Tibial nerve (tissue), 4 donors: ENCODE data around the gene BMP8B. TPM values are rescaled to one million over a fixed set of nuclear protein-coding genes. Genes with fewer than 3 reads are reported as not detected.

ENCODE experiments used
- DNase-seq, 2 donors: peaks; one replicate each; pipeline ENCODE4 v3.0.0-alpha.2; 2019; ENCODE audit warnings: low spot score in 2 of 2
- H3K27ac ChIP-seq, 4 donors: fragments of 200-600 bp; sonication (generic) in 3 of 4; one replicate each; pipeline ENCODE4 v1.5.1; 2017 to 2019; ENCODE audit warnings: mild to moderate bottlenecking in 1 of 4
- H3K27me3 ChIP-seq, 2 donors: fragments of 200-600 bp; sonication (generic) in 1 of 2; one replicate each; pipeline versions ENCODE4 v1.5.1 to v1.6.0; 2017 to 2019
- H3K36me3 ChIP-seq, 3 donors: fragments of 200-600 bp; sonication (generic); one replicate each; pipeline ENCODE4 v1.5.1; 2018 to 2019
- H3K4me1 ChIP-seq, 4 donors: fragments of 200-600 bp; sonication (generic) in 3 of 4; one replicate each; pipeline ENCODE4 v1.5.1; 2017 to 2019
- H3K4me3 ChIP-seq, 4 donors: fragments of 200-600 bp; sonication (generic) in 3 of 4; one replicate each; pipeline ENCODE4 v1.5.1; 2017 to 2019; ENCODE audit warnings: mild to moderate bottlenecking in 1 of 4, moderate library complexity in 1 of 4
- H3K9me3 ChIP-seq, 4 donors: fragments of 200-600 bp; sonication (generic) in 3 of 4; one replicate each; pipeline ENCODE4 v1.5.1; 2017 to 2019
- EP300 ChIP-seq, 2 donors: sonication (generic); formaldehyde crosslinking; IDR thresholded peaks; one replicate each; pipeline ENCODE4 v1.6.1; 2017; ENCODE audit warnings: antibody characterized with exemption in 2 of 2, mild to moderate bottlenecking in 1 of 2
- POLR2A ChIP-seq, 2 donors: fragments of 450-650 bp; IDR thresholded peaks; one replicate each; pipeline ENCODE4 v1.6.1; 2017; ENCODE audit warnings: antibody characterized with exemption in 2 of 2, mild to moderate bottlenecking in 2 of 2, moderate library complexity in 2 of 2
- WGBS, 2 donors: methylation state at CpG; one replicate each; pipeline ENCODE4 v1.1.5; 2018; 5-methylcytosine and 5-hydroxymethylcytosine counted together
- total RNA-seq, 4 donors: library from RNA; depleted of rRNA; stranded (reverse); fragments of >200 nt; gene quantifications; one replicate each; pipeline ENCODE4 v1.1.0, GENCODE V29; 2016
- TF ChIP-seq, protein P1 (sequence below), 5 experiments: fragments of 200-600 bp in 3 of 5; fragments of 450-650 bp in 2 of 5; sonication (generic) in 3 of 5; IDR thresholded peaks; one replicate each; pipeline ENCODE4 v1.5.1; 2016 to 2019; ENCODE audit warnings: antibody characterized with exemption in 5 of 5, mild to moderate bottlenecking in 3 of 5, moderate library complexity in 2 of 5

BMP8B gene
- total RNA-seq, 4 donors from 2014 or later, result 13.6 to 33.9 (median 29.5) TPM

DNA sequence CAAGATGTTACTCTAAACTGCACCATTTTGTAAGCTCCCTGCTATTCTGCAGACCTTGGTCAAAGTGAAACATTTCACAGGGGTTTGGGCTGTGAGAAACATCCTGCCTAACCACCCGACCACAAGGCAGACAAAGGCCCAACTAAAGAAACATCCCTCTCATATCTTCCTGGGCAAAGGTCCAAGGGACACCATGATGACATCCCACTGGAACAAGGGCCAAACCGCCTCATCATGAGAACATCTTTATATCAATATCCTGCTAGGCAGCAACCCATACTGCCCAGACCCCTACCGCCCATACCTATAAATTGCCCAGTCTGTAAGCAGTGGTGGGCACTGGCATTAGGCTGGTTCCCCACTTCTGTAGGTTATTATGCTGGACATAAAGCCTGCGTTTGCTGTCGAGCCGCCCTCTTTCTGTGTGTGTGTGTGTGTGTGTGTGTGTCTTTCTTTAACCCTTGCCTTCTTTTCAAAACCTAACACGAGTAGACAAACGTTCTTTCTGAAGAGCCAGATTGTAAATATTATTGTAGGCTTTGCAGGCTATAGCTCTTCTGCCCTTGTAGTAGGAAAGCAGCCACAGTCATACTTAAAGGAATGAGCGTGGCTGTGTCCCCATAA, 51.0 kb downstream of the BMP8B start:
- H3K36me3 ChIP-seq, result peaks cover 0 to 21% (median 3%) of the 10 kb centered on the region in 3 donors
- peaks cover 0 to 23% of the 10 kb centered on the region in 2 donors for H3K27me3 ChIP-seq
- DNase-seq, result no peak
- H3K4me3 ChIP-seq, result no peak overlapping the region
- H3K9me3 ChIP-seq, result no peaks in the 10 kb centered on the region
- TF ChIP-seq, protein P1, sequence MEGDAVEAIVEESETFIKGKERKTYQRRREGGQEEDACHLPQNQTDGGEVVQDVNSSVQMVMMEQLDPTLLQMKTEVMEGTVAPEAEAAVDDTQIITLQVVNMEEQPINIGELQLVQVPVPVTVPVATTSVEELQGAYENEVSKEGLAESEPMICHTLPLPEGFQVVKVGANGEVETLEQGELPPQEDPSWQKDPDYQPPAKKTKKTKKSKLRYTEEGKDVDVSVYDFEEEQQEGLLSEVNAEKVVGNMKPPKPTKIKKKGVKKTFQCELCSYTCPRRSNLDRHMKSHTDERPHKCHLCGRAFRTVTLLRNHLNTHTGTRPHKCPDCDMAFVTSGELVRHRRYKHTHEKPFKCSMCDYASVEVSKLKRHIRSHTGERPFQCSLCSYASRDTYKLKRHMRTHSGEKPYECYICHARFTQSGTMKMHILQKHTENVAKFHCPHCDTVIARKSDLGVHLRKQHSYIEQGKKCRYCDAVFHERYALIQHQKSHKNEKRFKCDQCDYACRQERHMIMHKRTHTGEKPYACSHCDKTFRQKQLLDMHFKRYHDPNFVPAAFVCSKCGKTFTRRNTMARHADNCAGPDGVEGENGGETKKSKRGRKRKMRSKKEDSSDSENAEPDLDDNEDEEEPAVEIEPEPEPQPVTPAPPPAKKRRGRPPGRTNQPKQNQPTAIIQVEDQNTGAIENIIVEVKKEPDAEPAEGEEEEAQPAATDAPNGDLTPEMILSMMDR (IDR thresholded peaks at IDR 0.05), result no peak
- no peak overlapping the region for H3K27ac ChIP-seq
- 64 to 71% methylated on average over 9 of the region's 9 CpGs for WGBS, 2 donors
- peaks cover 0 to 24% (median 8%) of the 10 kb centered on the region in 4 donors for H3K4me1 ChIP-seq

DNA sequence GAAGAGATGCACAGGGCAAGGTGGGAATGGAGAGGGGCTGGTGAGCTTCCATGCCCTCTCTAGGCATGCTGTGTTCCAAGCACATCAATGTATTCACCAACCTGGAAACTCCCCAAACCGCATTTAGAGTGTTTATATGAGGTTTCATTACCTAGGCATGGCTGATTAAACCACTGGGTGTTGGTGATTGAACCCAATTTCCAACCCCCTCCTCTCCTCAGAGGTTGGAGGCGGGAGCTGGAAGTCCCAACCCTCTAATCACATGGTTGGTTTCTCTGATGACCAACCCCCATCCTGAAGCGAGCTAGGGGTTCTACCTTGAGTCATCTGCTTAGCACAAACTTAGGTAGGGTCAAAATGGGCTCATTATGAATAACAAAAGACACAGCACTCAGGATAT, 52.9 kb downstream of the BMP8B start:
- TF ChIP-seq EP300 (IDR thresholded peaks at IDR 0.05) (no peak), POLR2A (IDR thresholded peaks at IDR 0.05) (no peak)
- TF ChIP-seq, protein P1 (IDR thresholded peaks at IDR 0.05), result no peak

DNA sequence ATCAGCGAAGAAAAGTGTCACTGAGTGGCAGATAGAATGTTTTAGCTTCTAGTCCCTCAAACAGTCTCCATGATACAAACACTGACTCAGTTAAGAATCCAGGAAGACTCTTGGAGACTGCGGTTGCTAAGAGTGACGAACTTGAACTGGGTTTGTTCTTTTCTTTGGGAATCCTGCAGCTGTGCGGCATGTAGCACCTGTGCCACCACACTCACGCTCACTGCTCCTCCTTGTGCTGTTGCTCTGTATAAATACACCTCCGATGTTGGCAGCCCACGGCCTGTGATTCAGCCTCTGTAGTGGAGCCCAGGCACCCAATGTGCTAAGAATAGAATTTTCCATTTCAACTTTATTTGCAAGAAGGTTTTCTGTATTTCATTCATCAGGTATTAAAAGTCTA, 55.5 kb downstream of the BMP8B start:
- H3K9me3 ChIP-seq, result no peaks in the 10 kb centered on the region
- H3K4me1 ChIP-seq, result peaks cover 0 to 2% (median 0%) of the 10 kb centered on the region in 4 donors
- H3K27ac ChIP-seq, result no peak overlapping the region
- no peak for DNase-seq
- peaks cover 0 to 61% of the 10 kb centered on the region in 2 donors for H3K27me3 ChIP-seq
- WGBS, 2 donors, result 71 to 75% methylated on average over 7 of the region's 7 CpGs
- H3K4me3 ChIP-seq, result no peak overlapping the region
- H3K36me3 ChIP-seq, result no peaks in the 10 kb centered on the region
- no peak for TF ChIP-seq EP300 (IDR thresholded peaks at IDR 0.05)
- TF ChIP-seq, protein P1 (IDR thresholded peaks at IDR 0.05), result no peak
- TF ChIP-seq POLR2A (IDR thresholded peaks at IDR 0.05), result no peak

More for the DNA sequence above, 52.9 kb downstream of the BMP8B start:
- 65 to 68% methylated on average over 3 of the region's 3 CpGs for WGBS, 2 donors
- Histone ChIP-seq H3K27ac (no peak overlapping the region), H3K4me1 (peaks cover 0 to 23% (median 8%) of the 10 kb centered on the region in 4 donors), H3K27me3 (peaks cover 0 to 37% of the 10 kb centered on the region in 2 donors), H3K4me3 (no peak overlapping the region), H3K9me3 (no peaks in the 10 kb centered on the region), H3K36me3 (peaks cover 0 to 6% (median 0%) of the 10 kb centered on the region in 3 donors)
- no peak for DNase-seq

DNA sequence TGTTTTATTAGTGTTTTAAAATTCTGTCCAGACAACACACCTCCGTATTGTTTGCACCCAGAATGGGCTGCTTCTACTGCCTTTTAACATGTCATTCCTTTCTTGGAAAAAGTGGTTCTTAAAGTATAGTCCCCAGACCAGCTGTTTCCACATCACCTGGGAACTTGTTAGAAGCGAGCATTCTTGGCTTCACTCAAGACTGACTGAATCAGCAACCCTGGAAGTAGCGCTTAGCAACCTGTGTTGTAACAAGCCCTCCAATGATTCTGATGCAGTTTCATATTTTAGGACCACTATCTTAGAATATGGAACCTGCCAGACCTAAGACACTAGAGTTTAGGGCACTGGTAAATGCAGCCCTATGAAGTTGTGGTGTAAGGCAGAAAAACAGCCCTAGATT, 55.9 kb downstream of the BMP8B start:
- no peak overlapping the region for H3K4me3 ChIP-seq
- no peaks in the 10 kb centered on the region for H3K9me3 ChIP-seq
- H3K4me1 ChIP-seq, result no peaks in the 10 kb centered on the region
- peaks cover 0 to 65% of the 10 kb centered on the region in 2 donors for H3K27me3 ChIP-seq
- H3K36me3 ChIP-seq, result no peaks in the 10 kb centered on the region
- DNase-seq, result no peak
- WGBS, 2 donors, result 58 to 62% methylated on average over 3 of the region's 3 CpGs
- H3K27ac ChIP-seq, result no peak overlapping the region
- no peak for TF ChIP-seq POLR2A (IDR thresholded peaks at IDR 0.05)
- no peak for TF ChIP-seq EP300 (IDR thresholded peaks at IDR 0.05)
- TF ChIP-seq, protein P1 (IDR thresholded peaks at IDR 0.05), result no peak

DNA sequence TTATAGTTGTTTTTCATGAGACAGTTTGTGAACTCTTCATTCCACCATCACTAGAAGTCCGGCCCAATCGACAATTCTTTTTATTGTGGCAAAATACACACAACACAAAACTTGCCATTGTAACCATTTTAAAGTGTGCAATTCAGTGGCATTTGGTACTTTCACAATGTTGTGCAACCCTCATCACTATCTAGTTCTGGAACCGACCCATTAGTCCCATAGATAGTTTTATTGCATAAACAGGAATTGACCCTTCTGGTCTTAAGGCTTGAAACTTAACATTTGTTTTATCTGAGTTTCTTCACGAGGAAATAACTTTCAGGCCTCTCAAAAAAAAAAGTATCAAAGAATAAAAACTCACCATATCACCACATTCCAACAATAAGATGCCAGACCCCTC, 58.8 kb downstream of the BMP8B start:
- Histone ChIP-seq H3K27me3 (peaks cover 0 to 78% of the 10 kb centered on the region in 2 donors), H3K36me3 (no peaks in the 10 kb centered on the region), H3K4me3 (no peak overlapping the region), H3K4me1 (no peaks in the 10 kb centered on the region), H3K27ac (no peak overlapping the region), H3K9me3 (no peaks in the 10 kb centered on the region)
- 41 to 50% methylated on average over 3 to 4 of the region's 4 CpGs for WGBS, 2 donors
- no peak for DNase-seq
- TF ChIP-seq, protein P1 (IDR thresholded peaks at IDR 0.05), result no peak
- TF ChIP-seq EP300 (IDR thresholded peaks at IDR 0.05) (no peak), POLR2A (IDR thresholded peaks at IDR 0.05) (no peak)
